Endothelial cell of umbilical vein (primary cell): ENCODE measurements around the gene SPATS2L. TPM values are rescaled to one million over a fixed set of nuclear protein-coding genes. Genes with fewer than 3 reads are reported as not detected.

ENCODE experiments used
- BruUV-seq: library from RNA; stranded (reverse); fragments of 400-500 nt; replicated peaks from 2 replicates; lab custom pipeline; 2021; lab: Mats Ljungman, UMichigan
- CTCF ChIA-PET: fragments of 300-600, 350-600 bp; sonication (Branson Sonifier 250); formaldehyde crosslinking; loops from one replicate; lab custom pipeline; 2021; ENCODE audit warnings: antibody characterized with exemption, inconsistent platforms; lab: Charles Lee
- POLR2A ChIA-PET: fragments of 300-600, 350-600 bp; sonication (Branson Sonifier 250); formaldehyde crosslinking; loops from one replicate; lab custom pipeline; 2021; ENCODE audit warnings: antibody characterized with exemption, inconsistent platforms; lab: Charles Lee
- DNase-seq: peaks from one replicate; pipeline ENCODE4 v3.0.0-alpha.2; 2011; ENCODE audit warnings: low read depth, low spot score
- FAIRE-seq: peaks from 2 replicates; lab custom pipeline; 2011; peaks lifted over from hg19 to GRCh38; lab: Jason Lieb, UNC
- H2AFZ ChIP-seq: 2 replicates; pipeline ENCODE4 v1.6.0; 2012; ENCODE audit warnings: low read depth, low read length, control low read depth, inconsistent platforms
- H3K27ac ChIP-seq: 2 replicates; pipeline ENCODE4 v1.5.1; 2011; ENCODE audit warnings: low read depth, mild to moderate bottlenecking, control low read depth, low read length, moderate library complexity; ENCODE audit not compliant: insufficient read depth
- H3K27me3 ChIP-seq, 2 experiments: 2 replicates each; pipeline versions ENCODE4 v1.6.0 to v1.6.1; 2011; ENCODE audit warnings: low read length in 2 of 2, mixed read lengths in 1 of 2; ENCODE audit not compliant: control insufficient read depth in 2 of 2, insufficient read depth in 2 of 2
- H3K36me3 ChIP-seq, 2 experiments: 2 replicates in 1 of 2; 3 replicates in 1 of 2; pipeline ENCODE4 v1.5.1; 2011; ENCODE audit warnings: low read length in 2 of 2, mild to moderate bottlenecking in 1 of 2, moderate library complexity in 1 of 2; ENCODE audit not compliant: control insufficient read depth in 2 of 2, insufficient read depth in 2 of 2; ENCODE audit errors: extremely low read depth in 1 of 2
- H3K4me1 ChIP-seq: 3 replicates; pipeline ENCODE4 v1.5.1; 2011; ENCODE audit warnings: mild to moderate bottlenecking, low read length; ENCODE audit not compliant: control insufficient read depth, insufficient read depth; ENCODE audit errors: extremely low read depth
- H3K4me2 ChIP-seq: 2 replicates; pipeline ENCODE4 v1.6.1; 2011; ENCODE audit warnings: low read length, control low read depth, mixed read lengths; ENCODE audit not compliant: insufficient read depth
- H3K4me3 ChIP-seq, 3 experiments: fragments of 200-600 bp in 1 of 3; sonication (generic), shearing (Covaris generic) in 1 of 3; replicated peaks in 1 of 3; 2 replicates each; pipeline ENCODE4 v1.5.1; 2011 to 2016; ENCODE audit warnings: control low read depth in 3 of 3, low read length in 3 of 3, mild to moderate bottlenecking in 2 of 3, inconsistent platforms in 1 of 3, low read depth in 1 of 3, moderate library complexity in 1 of 3; ENCODE audit not compliant: insufficient read depth in 1 of 3
- H3K79me2 ChIP-seq: 2 replicates; pipeline ENCODE4 v1.6.0; 2012; ENCODE audit warnings: low read length, inconsistent platforms; ENCODE audit not compliant: control insufficient read depth, insufficient read depth
- H3K9ac ChIP-seq: replicated peaks from 2 replicates; pipeline ENCODE3; 2011; ENCODE audit warnings: low read length, control low read depth; ENCODE audit not compliant: insufficient read depth; ENCODE audit errors: extremely low read depth
- H3K9me1 ChIP-seq: replicated peaks from 3 replicates; pipeline ENCODE4 v1.6.0; 2011; ENCODE audit warnings: mild to moderate bottlenecking, low read length; ENCODE audit not compliant: control insufficient read depth, insufficient read depth; ENCODE audit errors: extremely low read depth
- H3K9me3 ChIP-seq: replicated peaks from 2 replicates; pipeline ENCODE4 v1.5.1; 2012; ENCODE audit warnings: low read length, inconsistent platforms; ENCODE audit not compliant: control insufficient read depth, insufficient read depth
- H4K20me1 ChIP-seq: replicated peaks from 2 replicates; pipeline ENCODE3; 2011; ENCODE audit warnings: mild to moderate bottlenecking, low read length; ENCODE audit not compliant: control insufficient read depth, insufficient read depth; ENCODE audit errors: extremely low read depth
- EZH2 ChIP-seq: IDR thresholded peaks from 2 replicates; pipeline ENCODE4 v1.6.1; 2012; ENCODE audit warnings: borderline replicate concordance, low read depth, mild to moderate bottlenecking, moderate library complexity, low read length, inconsistent platforms; ENCODE audit not compliant: severe bottlenecking
- FOS ChIP-seq: IDR thresholded peaks from 2 replicates; pipeline ENCODE4 v1.6.1; 2011; ENCODE audit warnings: mild to moderate bottlenecking, low read length, moderate library complexity, borderline replicate concordance; ENCODE audit not compliant: insufficient read depth
- GATA2 ChIP-seq: IDR thresholded peaks from 2 replicates; pipeline ENCODE4 v1.7.0; 2011; ENCODE audit warnings: low read depth, mild to moderate bottlenecking, moderate library complexity, mixed read lengths, low read length; ENCODE audit not compliant: insufficient read length, insufficient read depth
- JUN ChIP-seq: IDR thresholded peaks from 2 replicates; pipeline ENCODE4 v1.6.1; 2011; ENCODE audit warnings: borderline replicate concordance, low read depth; ENCODE audit not compliant: insufficient read length, insufficient read depth
- MYC ChIP-seq: IDR thresholded peaks from one replicate; pipeline ENCODE4 v1.6.1; 2011; ENCODE audit warnings: mild to moderate bottlenecking, low read depth, low read length
- POLR2AphosphoS5 ChIP-seq: IDR thresholded peaks from 2 replicates; pipeline ENCODE4 v1.6.1; 2012; ENCODE audit warnings: low read depth, mild to moderate bottlenecking, control low read depth, low read length, moderate library complexity; ENCODE audit not compliant: insufficient read depth
- dilution Hi-C: fragments of 300-500 bp; cut with MboI; formaldehyde crosslinking; loops from one replicate; pipeline ENCODE4 v1.15.0; 2019; ENCODE audit warnings: low sequenced_read_pairs; ENCODE audit not compliant: extremely low pct_ligation_motif_present
- intact Hi-C: fragments of 100-400 bp; cut with micrococcal nuclease; formaldehyde crosslinking; loops from one replicate; pipeline ENCODE4 v1.10.0; 2022
- polyA plus RNA-seq, 4 experiments: library from polyadenylated mRNA; depleted of rRNA in 3 of 4; stranded (reverse) in 3 of 4; unstranded in 1 of 4; fragments of >200 nt; gene quantifications; 2 replicates each; pipeline versions ENCODE4 v1.2.1 to v1.2.3, GENCODE V29; 2011 to 2012; ENCODE audit warnings: missing spikeins in 1 of 4
- total RNA-seq: library from RNA; stranded (reverse); gene quantifications from 2 replicates; pipeline ENCODE4 v1.2.3, GENCODE V29; 2021
- TF ChIP-seq, protein P1 (sequence below), 2 donors: IDR thresholded peaks; 1 replicate in 1 of 2; 2 replicates in 1 of 2; pipeline ENCODE4 v1.5.1; 2011; ENCODE audit warnings: low read length in 2 of 2, mild to moderate bottlenecking in 2 of 2, moderate library complexity in 2 of 2, control low read depth in 1 of 2, inconsistent platforms in 1 of 2, low read depth in 1 of 2; ENCODE audit not compliant: insufficient read depth in 1 of 2; ENCODE audit errors: extremely low read depth in 1 of 2
- TF ChIP-seq, protein P2 (sequence below): IDR thresholded peaks from 2 replicates; pipeline ENCODE4 v1.6.1; 2011; ENCODE audit not compliant: insufficient read depth, insufficient read length

SPATS2L gene
- total and polyA plus RNA-seq, 2 donors (not counting 3 experiments of a cell fraction or from before 2014, with no cell fraction given), result 29.1 to 72.9 TPM

DNA sequence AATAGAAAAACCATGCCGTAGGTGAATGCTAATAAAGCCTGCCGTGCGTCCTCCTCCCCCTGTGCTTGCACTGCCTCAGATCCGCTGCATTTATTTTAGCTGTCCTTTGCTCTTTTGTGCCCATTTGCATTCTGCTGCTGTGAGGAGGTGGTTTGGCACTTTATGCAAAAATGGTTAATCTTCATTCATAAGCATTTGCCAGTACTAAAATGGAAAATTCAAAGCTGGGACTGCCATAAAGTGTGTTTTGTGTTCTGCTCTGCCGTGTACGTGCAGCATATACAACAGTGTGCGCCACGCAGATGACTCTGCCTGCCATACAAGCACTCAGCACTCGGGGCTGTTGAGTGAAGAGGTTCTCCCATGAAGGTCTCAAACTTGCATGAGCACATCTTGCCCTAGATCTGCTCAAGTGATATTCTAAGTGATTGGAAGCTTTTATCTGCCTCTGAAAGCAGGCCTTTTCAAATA, 73.6 kb downstream of the SPATS2L start:
- H3K4me2 ChIP-seq, result peak overlapping the region; percentile 48
- no peaks in the 10 kb centered on the region for H3K9me1 ChIP-seq
- no TSS peak for BruUV-seq
- H3K9ac ChIP-seq, result no peak overlapping the region
- dilution Hi-C loops, result no loop called here
- DNase-seq (no peak), FAIRE-seq (no peak)
- H4K20me1 ChIP-seq, result no peaks in the 10 kb centered on the region
- H3K9me3 ChIP-seq, result no peaks in the 10 kb centered on the region
- H3K4me3 ChIP-seq, result no peak overlapping the region
- CTCF ChIA-PET, result no interaction called here
- peaks cover 33% of the 10 kb centered on the region for H3K79me2 ChIP-seq
- H3K27ac ChIP-seq, result peak overlapping the region; percentile 55
- intact Hi-C loops, result no loop called here
- no peaks in the 10 kb centered on the region for H3K36me3 ChIP-seq
- H3K27me3 ChIP-seq, result no peaks in the 10 kb centered on the region
- POLR2A ChIA-PET, result no interaction called here
- TF ChIP-seq, protein P1, sequence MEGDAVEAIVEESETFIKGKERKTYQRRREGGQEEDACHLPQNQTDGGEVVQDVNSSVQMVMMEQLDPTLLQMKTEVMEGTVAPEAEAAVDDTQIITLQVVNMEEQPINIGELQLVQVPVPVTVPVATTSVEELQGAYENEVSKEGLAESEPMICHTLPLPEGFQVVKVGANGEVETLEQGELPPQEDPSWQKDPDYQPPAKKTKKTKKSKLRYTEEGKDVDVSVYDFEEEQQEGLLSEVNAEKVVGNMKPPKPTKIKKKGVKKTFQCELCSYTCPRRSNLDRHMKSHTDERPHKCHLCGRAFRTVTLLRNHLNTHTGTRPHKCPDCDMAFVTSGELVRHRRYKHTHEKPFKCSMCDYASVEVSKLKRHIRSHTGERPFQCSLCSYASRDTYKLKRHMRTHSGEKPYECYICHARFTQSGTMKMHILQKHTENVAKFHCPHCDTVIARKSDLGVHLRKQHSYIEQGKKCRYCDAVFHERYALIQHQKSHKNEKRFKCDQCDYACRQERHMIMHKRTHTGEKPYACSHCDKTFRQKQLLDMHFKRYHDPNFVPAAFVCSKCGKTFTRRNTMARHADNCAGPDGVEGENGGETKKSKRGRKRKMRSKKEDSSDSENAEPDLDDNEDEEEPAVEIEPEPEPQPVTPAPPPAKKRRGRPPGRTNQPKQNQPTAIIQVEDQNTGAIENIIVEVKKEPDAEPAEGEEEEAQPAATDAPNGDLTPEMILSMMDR (IDR thresholded peaks at IDR 0.05; ENCODE audit: extremely low read depth in 1 of 2, insufficient read depth in 1 of 2, low read depth in 1 of 2, low read length in 2 of 2), result no peak
- TF ChIP-seq EZH2 (no peak), JUN (no peak), MYC (no peak), GATA2 (no peak), POLR2AphosphoS5 (no peak), FOS (no peak)
- TF ChIP-seq, protein P2, sequence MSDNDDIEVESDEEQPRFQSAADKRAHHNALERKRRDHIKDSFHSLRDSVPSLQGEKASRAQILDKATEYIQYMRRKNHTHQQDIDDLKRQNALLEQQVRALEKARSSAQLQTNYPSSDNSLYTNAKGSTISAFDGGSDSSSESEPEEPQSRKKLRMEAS, result no peak
- peaks cover 67% of the 10 kb centered on the region for H3K4me1 ChIP-seq
- no peak overlapping the region for H2AFZ ChIP-seq
